ENCODE measurements around the gene ZIK1.

DNA sequence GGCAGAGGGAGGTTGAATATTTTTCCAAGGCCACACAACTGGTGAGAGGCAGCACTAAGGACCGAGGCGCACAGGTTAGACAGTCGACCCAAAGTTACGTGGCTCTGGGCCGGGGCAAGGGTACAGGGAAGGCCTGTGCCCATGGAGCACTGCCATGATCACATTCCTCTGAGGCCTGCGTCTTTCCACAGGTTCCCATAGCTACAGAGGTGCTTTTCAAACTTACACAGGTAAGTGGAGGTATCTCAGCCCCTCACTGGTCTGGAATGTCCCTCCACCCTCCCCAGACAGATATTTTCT, 49.8 kb downstream of the ZIK1 start:
- TF ChIP-seq, protein P1, sequence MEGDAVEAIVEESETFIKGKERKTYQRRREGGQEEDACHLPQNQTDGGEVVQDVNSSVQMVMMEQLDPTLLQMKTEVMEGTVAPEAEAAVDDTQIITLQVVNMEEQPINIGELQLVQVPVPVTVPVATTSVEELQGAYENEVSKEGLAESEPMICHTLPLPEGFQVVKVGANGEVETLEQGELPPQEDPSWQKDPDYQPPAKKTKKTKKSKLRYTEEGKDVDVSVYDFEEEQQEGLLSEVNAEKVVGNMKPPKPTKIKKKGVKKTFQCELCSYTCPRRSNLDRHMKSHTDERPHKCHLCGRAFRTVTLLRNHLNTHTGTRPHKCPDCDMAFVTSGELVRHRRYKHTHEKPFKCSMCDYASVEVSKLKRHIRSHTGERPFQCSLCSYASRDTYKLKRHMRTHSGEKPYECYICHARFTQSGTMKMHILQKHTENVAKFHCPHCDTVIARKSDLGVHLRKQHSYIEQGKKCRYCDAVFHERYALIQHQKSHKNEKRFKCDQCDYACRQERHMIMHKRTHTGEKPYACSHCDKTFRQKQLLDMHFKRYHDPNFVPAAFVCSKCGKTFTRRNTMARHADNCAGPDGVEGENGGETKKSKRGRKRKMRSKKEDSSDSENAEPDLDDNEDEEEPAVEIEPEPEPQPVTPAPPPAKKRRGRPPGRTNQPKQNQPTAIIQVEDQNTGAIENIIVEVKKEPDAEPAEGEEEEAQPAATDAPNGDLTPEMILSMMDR (IDR thresholded peaks at IDR 0.05): no peak
- TF ChIP-seq POLR2A (IDR thresholded peaks at IDR 0.05): no peak

Data from testis (tissue), 2 donors.